ENCODE measurements around the gene NCAN.

The NCAN gene

DNA sequence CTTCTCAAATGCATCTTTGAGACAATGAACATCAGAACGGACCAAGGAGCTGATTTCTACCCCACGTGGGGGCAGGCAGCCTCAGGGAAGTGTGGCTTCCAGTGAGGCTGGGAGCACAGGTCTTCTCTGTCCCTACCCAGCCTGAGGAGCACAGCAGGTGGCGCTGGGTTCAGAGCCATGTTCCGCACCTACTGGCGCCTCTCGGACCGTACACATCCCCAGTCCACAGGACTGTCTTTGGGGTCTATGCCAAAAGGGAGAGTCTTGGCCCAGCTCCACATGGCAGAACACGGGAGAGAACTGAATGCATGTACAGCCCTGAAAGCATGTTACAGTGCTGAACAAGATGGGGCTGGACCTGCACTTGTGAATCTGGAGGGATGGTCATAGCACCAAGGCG lies 86.0 kb downstream of the NCAN start:
- FAIRE-seq = no peak

DNA sequence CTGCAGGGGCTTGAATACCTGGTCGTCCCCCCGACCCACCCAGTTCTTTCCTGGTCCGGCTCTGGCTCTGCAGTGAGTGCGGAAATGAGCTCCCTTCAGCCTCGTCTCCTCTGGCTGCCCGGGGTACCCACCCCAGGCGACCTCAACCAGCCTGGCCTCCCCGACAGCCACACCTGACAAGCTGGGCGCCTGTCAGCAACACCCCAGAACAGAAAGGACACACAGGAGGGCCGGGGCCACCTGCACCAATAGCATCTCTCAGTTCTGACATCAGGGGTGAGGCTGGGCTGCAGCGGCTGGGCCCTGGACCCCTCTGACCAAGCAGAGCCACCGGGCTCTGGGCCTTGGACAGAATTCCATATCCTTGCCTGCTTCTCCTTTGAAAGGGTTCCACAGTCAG lies 88.9 kb downstream of the NCAN start:
- FAIRE-seq = no peak

All from TTC549 (cell line).